Caco-2 (cell line): ENCODE data around the gene XG. TPM values are rescaled to one million over a fixed set of nuclear protein-coding genes. Genes with fewer than 3 reads are reported as not detected.

Source experiments
- BruUV-seq: library from RNA; stranded (reverse); fragments of 400-500 nt; replicated peaks from 2 replicates; lab custom pipeline; 2021; lab: Mats Ljungman, UMichigan
- CTCF ChIA-PET: fragments of 300-600 bp; sonication (Branson Sonifier 250); formaldehyde crosslinking; loops from one replicate; lab custom pipeline; 2022; ENCODE audit warnings: antibody characterized with exemption; lab: Charles Lee
- POLR2A ChIA-PET: fragments of 300-600 bp; sonication (Branson Sonifier 250); formaldehyde crosslinking; loops from one replicate; lab custom pipeline; 2022; ENCODE audit warnings: antibody characterized with exemption; lab: Charles Lee
- DNase-seq, 2 experiments: peaks; one replicate each; pipeline versions ENCODE4 v3.0.0 to v3.0.0-alpha.2; 2020 to 2022
- H3K27me3 ChIP-seq: replicated peaks from 2 replicates; pipeline ENCODE4 v1.6.0; 2011; ENCODE audit warnings: low read length; ENCODE audit not compliant: control insufficient read depth, insufficient read depth
- H3K36me3 ChIP-seq: 2 replicates; pipeline ENCODE4 v1.5.1; 2011; ENCODE audit warnings: low read length; ENCODE audit not compliant: control insufficient read depth, insufficient read depth
- H3K4me1 ChIP-seq: fragments of 250-450 bp; sonication (Bioruptor Pico); 2 replicates; pipeline ENCODE4 v1.5.1; 2020; ENCODE audit warnings: mild to moderate bottlenecking
- H3K4me3 ChIP-seq: 2 replicates; pipeline ENCODE4 v1.5.1; 2011; ENCODE audit warnings: low read depth, mild to moderate bottlenecking, control low read depth, low read length
- H3K9me3 ChIP-seq: fragments of 250-450 bp; sonication (Bioruptor Pico); 2 replicates; pipeline ENCODE4 v1.5.1; 2020; ENCODE audit warnings: mild to moderate bottlenecking, moderate library complexity
- H3K27ac Mint-ChIP-seq: one replicate; pipeline ENCODE4 v1.8.0; 2022; ENCODE audit warnings: mixed read lengths; ENCODE audit not compliant: unreplicated experiment
- H3K27me3 Mint-ChIP-seq: one replicate; pipeline ENCODE4 v1.8.0; 2022; ENCODE audit warnings: mixed read lengths; ENCODE audit not compliant: insufficient read depth, unreplicated experiment
- H3K36me3 Mint-ChIP-seq: one replicate; pipeline ENCODE4 v1.8.0; 2022; ENCODE audit warnings: mild to moderate bottlenecking, mixed read lengths; ENCODE audit not compliant: insufficient read depth, unreplicated experiment
- H3K4me1 Mint-ChIP-seq: one replicate; pipeline ENCODE4 v1.8.0; 2022; ENCODE audit warnings: low read depth, mixed read lengths; ENCODE audit not compliant: unreplicated experiment
- H3K4me3 Mint-ChIP-seq: one replicate; pipeline ENCODE4 v1.8.0; 2022; ENCODE audit warnings: mild to moderate bottlenecking, moderate library complexity, mixed read lengths; ENCODE audit not compliant: unreplicated experiment
- H3K9me3 Mint-ChIP-seq: one replicate; pipeline ENCODE4 v1.8.0; 2022; ENCODE audit warnings: mixed read lengths; ENCODE audit not compliant: unreplicated experiment
- CTCF ChIP-seq, 2 experiments: fragments of 200-600 bp in 1 of 2; IDR thresholded peaks; 1 replicate in 1 of 2; 2 replicates in 1 of 2; pipeline versions ENCODE4 v1.5.1 to v1.8.0; 2011 to 2022; ENCODE audit warnings: antibody characterized with exemption in 1 of 2, control low read depth in 1 of 2, inconsistent platforms in 1 of 2, low read depth in 1 of 2, low read length in 1 of 2, mild to moderate bottlenecking in 1 of 2, moderate library complexity in 1 of 2; ENCODE audit not compliant: insufficient read depth in 1 of 2, severe bottlenecking in 1 of 2, unreplicated experiment in 1 of 2
- intact Hi-C: fragments of 100-400 bp; cut with micrococcal nuclease; formaldehyde crosslinking; loops from one replicate; pipeline ENCODE4 v1.10.0; 2022; ENCODE audit not compliant: unreplicated experiment
- total RNA-seq: library from RNA; stranded (reverse); gene quantifications from 2 replicates; pipeline ENCODE4 v1.2.3, GENCODE V29; 2022

XG gene
- total RNA-seq, 1 experiment from 2014 or later, result 1.2 TPM

GRCh38 chrX:2709556-2709955, 42.3 kb upstream of the XG start:
- TF ChIP-seq CTCF (IDR thresholded peaks at IDR 0.05; ENCODE audit: insufficient read depth in 1 of 2, low read depth in 1 of 2, low read length in 1 of 2, severe bottlenecking in 1 of 2, unreplicated experiment in 1 of 2), result no peak
- Histone ChIP-seq H3K36me3 (peaks cover 5% of the 10 kb centered on the region), H3K4me3 (no peak overlapping the region), H3K4me1 (peaks cover 38% of the 10 kb centered on the region), H3K9me3 (no peaks in the 10 kb centered on the region), H3K27me3 (no peaks in the 10 kb centered on the region)
- Mint-ChIP-seq H3K36me3 (peaks cover 33% of the 10 kb centered on the region), H3K27me3 (no peaks in the 10 kb centered on the region), H3K27ac (peak overlapping the region; percentile 75), H3K4me1 (peaks cover 40% of the 10 kb centered on the region), H3K9me3 (no peaks in the 10 kb centered on the region), H3K4me3 (no peak overlapping the region)
- DNase-seq, result no peak
- CTCF ChIA-PET, result no interaction called here
- intact Hi-C loops, result no loop called here
- no TSS peak for BruUV-seq
- POLR2A ChIA-PET, result no interaction called here

GRCh38 chrX:2710041-2710840, 41.6 kb upstream of the XG start:
- Histone ChIP-seq H3K4me1 (peaks cover 45% of the 10 kb centered on the region), H3K4me3 (no peak overlapping the region), H3K9me3 (no peaks in the 10 kb centered on the region), H3K27me3 (no peaks in the 10 kb centered on the region), H3K36me3 (peaks cover 5% of the 10 kb centered on the region)
- intact Hi-C loops, result no loop called here
- DNase-seq, result peak in 1 of 2 experiments; percentile 54
- no peaks in the 10 kb centered on the region for H3K27me3 Mint-ChIP-seq
- POLR2A ChIA-PET, result no interaction called here
- no peak for TF ChIP-seq CTCF (IDR thresholded peaks at IDR 0.05; ENCODE audit: insufficient read depth in 1 of 2, low read depth in 1 of 2, low read length in 1 of 2, severe bottlenecking in 1 of 2, unreplicated experiment in 1 of 2)
- H3K9me3 Mint-ChIP-seq, result no peaks in the 10 kb centered on the region
- peaks cover 47% of the 10 kb centered on the region for H3K4me1 Mint-ChIP-seq
- peak overlapping the region; percentile 75 for H3K27ac Mint-ChIP-seq
- peak overlapping the region; percentile 35 for H3K4me3 Mint-ChIP-seq
- CTCF ChIA-PET, result no interaction called here
- H3K36me3 Mint-ChIP-seq, result peaks cover 33% of the 10 kb centered on the region
- no TSS peak for BruUV-seq

- Histone ChIP-seq H3K27me3 (no peaks in the 10 kb centered on the region), H3K4me1 (peaks cover 52% of the 10 kb centered on the region), H3K4me3 (no peak overlapping the region), H3K9me3 (no peaks in the 10 kb centered on the region), H3K36me3 (peaks cover 4% of the 10 kb centered on the region)
- no TSS peak for BruUV-seq
- POLR2A ChIA-PET, result no interaction called here
- intact Hi-C loops, result no loop called here
- H3K27ac Mint-ChIP-seq, result no peak overlapping the region
- no peak for TF ChIP-seq CTCF (IDR thresholded peaks at IDR 0.05; ENCODE audit: insufficient read depth in 1 of 2, low read depth in 1 of 2, low read length in 1 of 2, severe bottlenecking in 1 of 2, unreplicated experiment in 1 of 2)
- no peak overlapping the region for H3K4me3 Mint-ChIP-seq
- H3K9me3 Mint-ChIP-seq, result no peaks in the 10 kb centered on the region
- DNase-seq, result no peak
- CTCF ChIA-PET, result no interaction called here
- peaks cover 54% of the 10 kb centered on the region for H3K4me1 Mint-ChIP-seq
- peaks cover 40% of the 10 kb centered on the region for H3K36me3 Mint-ChIP-seq
- no peaks in the 10 kb centered on the region for H3K27me3 Mint-ChIP-seq
Measured at GRCh38 chrX:2711441-2711840, 40.4 kb upstream of the XG start.
